ENCODE measurements around the gene OTOP3. TPM values are rescaled to one million over a fixed set of nuclear protein-coding genes. Genes with fewer than 3 reads are reported as not detected.

The OTOP3 gene
- total and polyA plus RNA-seq, 8 donors, result 0.18 to 2.6 TPM; not detected in 6

GRCh38 chr17:74954115-74954514 lies 18.4 kb downstream of the OTOP3 start:
- Histone ChIP-seq H3K27ac (no peak overlapping the region), H3K36me3 (peaks cover 37 to 81% (median 75%) of the 10 kb centered on the region in 4 donors), H3K27me3 (peaks cover 0 to 27% (median 0%) of the 10 kb centered on the region in 3 donors), H3K4me1 (peaks cover 0 to 6% (median 2%) of the 10 kb centered on the region in 4 donors), H3K4me3 (no peak overlapping the region), H3K9me3 (no peaks in the 10 kb centered on the region)
- intact Hi-C loops (cut with DNase I; ENCODE audit: low total_unique reads), result no loop called here
- TF ChIP-seq CTCF (IDR thresholded peaks at IDR 0.05), result no peak
- no peak for TF ChIP-seq POLR2A (IDR thresholded peaks at IDR 0.05)
- no peak for TF ChIP-seq EP300 (IDR thresholded peaks at IDR 0.05)
- no peak for TF ChIP-seq POLR2AphosphoS5 (IDR thresholded peaks at IDR 0.05)
- no peak for DNase-seq
- 87 to 95% (median 91%) methylated on average over 7 to 15 of the region's 15 CpGs for WGBS, 5 donors

DNA sequence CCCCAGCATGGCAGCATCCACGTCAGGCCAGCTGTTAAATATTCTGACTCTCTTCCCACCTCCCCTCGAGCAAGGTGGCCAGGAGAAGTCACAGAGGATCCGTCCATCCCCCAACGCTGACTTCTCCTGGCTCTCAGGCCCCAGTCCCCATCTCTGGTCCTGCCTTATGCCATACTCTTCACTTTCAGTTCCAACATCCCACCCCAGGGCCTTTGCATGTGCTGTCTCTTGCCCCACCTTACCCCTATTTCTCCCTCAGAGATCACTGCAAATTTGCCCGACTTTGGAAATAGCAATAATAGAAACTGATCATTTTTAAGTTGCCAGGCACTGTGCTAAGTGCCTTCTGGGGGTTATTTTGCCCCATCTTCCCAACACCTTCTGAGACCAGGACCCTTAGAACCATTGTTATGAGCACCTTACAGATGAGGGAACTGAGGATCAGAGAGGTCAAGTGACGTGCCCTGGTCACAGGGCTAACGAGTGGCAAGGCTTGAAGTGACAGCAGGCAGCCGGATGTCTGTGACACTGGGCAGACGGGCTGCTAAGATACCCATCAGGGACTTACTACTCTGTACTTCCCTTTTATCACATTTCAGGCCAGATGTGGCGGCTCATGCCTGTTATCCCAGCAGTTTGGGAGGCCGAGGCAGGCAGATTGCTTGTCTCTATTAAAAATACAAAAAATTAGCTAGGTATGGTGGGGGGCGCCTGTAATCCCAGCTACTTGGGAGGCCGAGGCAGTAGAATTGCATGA lies 19.1 kb downstream of the OTOP3 start:
- peaks cover 0 to 27% (median 0%) of the 10 kb centered on the region in 3 donors for H3K27me3 ChIP-seq
- WGBS, 5 donors, result 70 to 79% (median 75%) methylated on average over 13 of the region's 13 CpGs
- no peak overlapping the region for H3K4me3 ChIP-seq
- DNase-seq, result no peak
- no peak overlapping the region for H3K27ac ChIP-seq
- no peaks in the 10 kb centered on the region for H3K9me3 ChIP-seq
- TF ChIP-seq POLR2A (IDR thresholded peaks at IDR 0.05) (no peak), POLR2AphosphoS5 (IDR thresholded peaks at IDR 0.05) (no peak), EP300 (IDR thresholded peaks at IDR 0.05) (no peak), CTCF (IDR thresholded peaks at IDR 0.05) (no peak)
- peaks cover 0 to 6% (median 2%) of the 10 kb centered on the region in 4 donors for H3K4me1 ChIP-seq
- intact Hi-C loops (cut with DNase I; ENCODE audit: low total_unique reads), result no loop called here
- H3K36me3 ChIP-seq, result peaks cover 37 to 88% (median 80%) of the 10 kb centered on the region in 4 donors

DNA sequence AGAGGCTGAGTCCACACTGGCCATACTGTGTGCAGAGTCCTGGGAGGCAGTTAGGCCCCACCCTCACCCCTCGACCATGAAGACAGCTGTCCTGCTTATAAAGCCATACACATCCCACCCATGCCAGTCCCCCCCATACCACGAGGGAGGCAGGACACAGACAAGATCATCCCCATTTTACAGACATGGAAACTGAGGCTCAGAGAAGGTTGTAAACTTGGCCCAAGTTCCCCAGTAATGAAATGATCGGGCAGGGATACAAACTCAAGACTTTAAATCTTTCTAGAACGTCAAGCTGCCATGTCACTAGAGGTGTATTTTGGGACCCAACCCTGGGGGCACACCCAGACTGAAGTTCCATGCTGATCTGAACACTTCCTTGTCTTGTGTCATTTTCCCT lies 20.4 kb downstream of the OTOP3 start:
- Histone ChIP-seq H3K27me3 (peaks cover 0 to 18% (median 0%) of the 10 kb centered on the region in 3 donors), H3K4me3 (no peak overlapping the region), H3K9me3 (no peaks in the 10 kb centered on the region), H3K27ac (no peak overlapping the region), H3K36me3 (peaks cover 43 to 95% (median 84%) of the 10 kb centered on the region in 4 donors), H3K4me1 (peaks cover 0 to 14% (median 4%) of the 10 kb centered on the region in 4 donors)
- 78 to 86% (median 80%) methylated on average over 3 to 4 of the region's 4 CpGs for WGBS, 5 donors
- TF ChIP-seq POLR2A (IDR thresholded peaks at IDR 0.05) (no peak), EP300 (IDR thresholded peaks at IDR 0.05) (no peak), CTCF (IDR thresholded peaks at IDR 0.05) (no peak), POLR2AphosphoS5 (IDR thresholded peaks at IDR 0.05) (no peak)
- DNase-seq, result no peak
- intact Hi-C loops (cut with DNase I; ENCODE audit: low total_unique reads), result no loop called here

GRCh38 chr17:74957935-74958740 lies 22.4 kb downstream of the OTOP3 start:
- intact Hi-C loops (cut with DNase I; ENCODE audit: low total_unique reads), result no loop called here
- TF ChIP-seq CTCF (IDR thresholded peaks at IDR 0.05) (peak in 6 of 7 experiments; percentile 12 to 97 (median 88)), EP300 (IDR thresholded peaks at IDR 0.05) (no peak)
- 44 to 51% (median 48%) methylated on average over 24 to 33 of the region's 33 CpGs for WGBS, 5 donors

More at GRCh38 chr17:74957935-74958740, 22.4 kb downstream of the OTOP3 start:
- no peaks in the 10 kb centered on the region for H3K9me3 ChIP-seq
- peak; percentile 81 to 86 for DNase-seq
- H3K36me3 ChIP-seq, result peaks cover 35 to 92% (median 80%) of the 10 kb centered on the region in 4 donors
- no peak overlapping the region for H3K4me3 ChIP-seq
- H3K27me3 ChIP-seq, result no peaks in the 10 kb centered on the region
- peaks cover 5 to 30% (median 13%) of the 10 kb centered on the region in 4 donors for H3K4me1 ChIP-seq
- no peak overlapping the region for H3K27ac ChIP-seq
